SK-N-SH (cell line): ENCODE results near the gene PRUNE1. TPM values are rescaled to one million over a fixed set of nuclear protein-coding genes. Genes with fewer than 3 reads are reported as not detected.

Experiments
- CTCF ChIA-PET: fragments of 300-600, 350-600 bp; formaldehyde crosslinking; extraction: SDS; loops from one replicate; lab custom pipeline; 2021; lab: Yijun Ruan, JAX
- POLR2A ChIA-PET: fragments of 350-600 bp; sonication (Branson Sonifier 250); formaldehyde crosslinking; extraction: SDS; loops from one replicate; lab custom pipeline; 2020; ENCODE audit warnings: antibody characterized with exemption, inconsistent platforms; lab: Yijun Ruan, JAX
- DNase-seq: peaks from one replicate; pipeline ENCODE4 v3.0.0; 2012
- H2AFZ ChIP-seq: fragments of 200-600 bp; sonication (generic); 2 replicates; pipeline ENCODE4 v1.8.1; 2016; ENCODE audit warnings: antibody characterized with exemption, mild to moderate bottlenecking, low read depth
- H3F3A ChIP-seq: fragments of 200-600 bp; sonication (generic); replicated peaks from 2 replicates; pipeline ENCODE3; 2016; ENCODE audit warnings: antibody characterized with exemption, mild to moderate bottlenecking; ENCODE audit not compliant: insufficient read depth
- H3K27ac ChIP-seq, 2 experiments: fragments of 200-500 bp in 1 of 2; fragments of 200-600 bp in 1 of 2; sonication (Bioruptor generic) in 1 of 2; sonication (generic), shearing (Covaris generic) in 1 of 2; 2 replicates each; pipeline versions ENCODE4 v1.5.1 to v1.6.1; 2014 to 2016; ENCODE audit warnings: low read depth in 2 of 2, inconsistent platforms in 1 of 2, low read length in 1 of 2, mild to moderate bottlenecking in 1 of 2, mixed read lengths in 1 of 2
- H3K27me3 ChIP-seq: fragments of 200-600 bp; sonication (generic), shearing (Covaris generic); 2 replicates; pipeline ENCODE4 v1.6.1; 2016; ENCODE audit warnings: mixed run types; ENCODE audit not compliant: insufficient read depth
- H3K36me3 ChIP-seq, 2 experiments: fragments of 200-500 bp in 1 of 2; fragments of 200-600 bp in 1 of 2; sonication (Bioruptor generic) in 1 of 2; sonication (generic) in 1 of 2; replicated peaks in 1 of 2; 2 replicates each; pipeline versions ENCODE3 to v1.5.1; 2014 to 2016; ENCODE audit warnings: low read length in 1 of 2, mild to moderate bottlenecking in 1 of 2; ENCODE audit not compliant: insufficient read depth in 2 of 2, control insufficient read depth in 1 of 2
- H3K4me1 ChIP-seq, 2 experiments: fragments of 200-500 bp in 1 of 2; fragments of 200-600 bp in 1 of 2; sonication (Bioruptor generic) in 1 of 2; sonication (generic), shearing (Covaris generic) in 1 of 2; 2 replicates each; pipeline versions ENCODE4 v1.5.1 to v1.6.1; 2014 to 2016; ENCODE audit warnings: low read depth in 1 of 2, low read length in 1 of 2, mixed run types in 1 of 2; ENCODE audit not compliant: insufficient read depth in 2 of 2, control insufficient read depth in 1 of 2
- H3K4me2 ChIP-seq: fragments of 200-600 bp; sonication (generic), shearing (Covaris generic); 2 replicates; pipeline ENCODE4 v1.6.1; 2017; ENCODE audit warnings: mixed run types
- H3K4me3 ChIP-seq, 2 experiments: fragments of 200-500 bp in 1 of 2; fragments of 200-600 bp in 1 of 2; sonication (Bioruptor generic) in 1 of 2; sonication (generic), shearing (Covaris generic) in 1 of 2; 2 replicates each; pipeline versions ENCODE4 v1.5.1 to v1.8.1; 2014 to 2016; ENCODE audit warnings: low read depth in 2 of 2, inconsistent platforms in 1 of 2, low read length in 1 of 2, mild to moderate bottlenecking in 1 of 2, mixed read lengths in 1 of 2, moderate library complexity in 1 of 2
- H3K79me2 ChIP-seq: fragments of 200-600 bp; sonication (generic); 2 replicates; pipeline ENCODE4 v1.8.1; 2017; ENCODE audit warnings: mild to moderate bottlenecking; ENCODE audit not compliant: insufficient read depth
- H3K9ac ChIP-seq: fragments of 200-600 bp; sonication (generic); 2 replicates; pipeline ENCODE4 v1.6.1; 2017; ENCODE audit warnings: mixed run types
- H3K9me2 ChIP-seq: fragments of 200-600 bp; sonication (generic); 2 replicates; pipeline ENCODE4 v1.6.1; 2017; ENCODE audit warnings: mixed run types
- H3K9me3 ChIP-seq: fragments of 200-600 bp; sonication (generic); 2 replicates; pipeline ENCODE4 v1.6.1; 2017; ENCODE audit warnings: mixed run types, mild to moderate bottlenecking, moderate library complexity
- H4K20me1 ChIP-seq: fragments of 200-600 bp; sonication (generic); 2 replicates; pipeline ENCODE4 v1.6.1; 2017; ENCODE audit warnings: mild to moderate bottlenecking, mixed run types; ENCODE audit not compliant: insufficient read depth
- EP300 ChIP-seq, 2 experiments: IDR thresholded peaks; 2 replicates each; pipeline versions ENCODE4 v1.4.0 to v1.6.1; 2012; ENCODE audit warnings: borderline replicate concordance in 1 of 2, low read depth in 1 of 2, low read length in 1 of 2
- EZH2phosphoT487 ChIP-seq: fragments of 200-600 bp; sonication (generic); IDR thresholded peaks from 2 replicates; pipeline ENCODE4 v1.6.1; 2017; ENCODE audit warnings: low read depth, mixed run types, mild to moderate bottlenecking, antibody characterized with exemption, moderate library complexity, borderline replicate concordance
- FOXJ3 ChIP-seq: sonication (generic); formaldehyde crosslinking; IDR thresholded peaks from 2 replicates; pipeline ENCODE4 v1.5.1; 2020; ENCODE audit warnings: mild to moderate bottlenecking, missing genetic modification reagents
- FOXM1 ChIP-seq: IDR thresholded peaks from 2 replicates; pipeline ENCODE4 v1.4.0; 2012; ENCODE audit warnings: low read depth, mild to moderate bottlenecking
- GABPA ChIP-seq: IDR thresholded peaks from 2 replicates; pipeline ENCODE4 v1.4.0; 2012; ENCODE audit warnings: low read depth, mild to moderate bottlenecking
- JUND ChIP-seq: IDR thresholded peaks from 2 replicates; pipeline ENCODE4 v1.4.0; 2012
- MEF2A ChIP-seq: IDR thresholded peaks from 2 replicates; pipeline ENCODE4 v1.4.0; 2012; ENCODE audit warnings: low read depth, borderline replicate concordance
- NFIC ChIP-seq: IDR thresholded peaks from 2 replicates; pipeline ENCODE4 v1.4.0; 2012; ENCODE audit warnings: borderline replicate concordance
- NRF1 ChIP-seq: IDR thresholded peaks from 2 replicates; pipeline ENCODE4 v1.6.1; 2012; ENCODE audit warnings: low read depth, mild to moderate bottlenecking, low read length
- RFX5 ChIP-seq: IDR thresholded peaks from 2 replicates; pipeline ENCODE4 v1.6.1; 2012; ENCODE audit warnings: mild to moderate bottlenecking, improper control_type of control experiment, low read length
- SIN3A ChIP-seq: IDR thresholded peaks from 2 replicates; pipeline ENCODE4 v1.6.1; 2012; ENCODE audit warnings: low read depth, mild to moderate bottlenecking, low read length, moderate library complexity, borderline replicate concordance
- TEAD4 ChIP-seq: IDR thresholded peaks from 2 replicates; pipeline ENCODE4 v1.4.0; 2012; ENCODE audit warnings: mild to moderate bottlenecking, borderline replicate concordance; ENCODE audit not compliant: insufficient read depth
- YY1 ChIP-seq: IDR thresholded peaks from 2 replicates; pipeline ENCODE4 v1.4.0; 2012; ENCODE audit warnings: low read depth, mild to moderate bottlenecking
- WGBS: methylation state at CpG from one replicate; pipeline ENCODE4 v1.1.6; 2017; ENCODE audit warnings: low lambda C conversion rate; 5-methylcytosine and 5-hydroxymethylcytosine counted together
- polyA plus RNA-seq, 3 experiments: library from polyadenylated mRNA; depleted of rRNA; stranded (reverse); fragments of >200 nt; gene quantifications; 2 replicates each; pipeline ENCODE4 v1.2.3, GENCODE V29; 2012
- TF ChIP-seq, protein P1 (sequence below): IDR thresholded peaks from 2 replicates; pipeline ENCODE4 v1.4.0; 2012; ENCODE audit warnings: low read depth, borderline replicate concordance
- TF ChIP-seq, protein P2 (sequence below): IDR thresholded peaks from 2 replicates; pipeline ENCODE4 v1.4.0; 2012; ENCODE audit warnings: low read depth, borderline replicate concordance

The PRUNE1 gene
- polyA plus RNA-seq, 1 of the 3 experiments (the other 2 are of a cell fraction) = 7.3 TPM

DNA sequence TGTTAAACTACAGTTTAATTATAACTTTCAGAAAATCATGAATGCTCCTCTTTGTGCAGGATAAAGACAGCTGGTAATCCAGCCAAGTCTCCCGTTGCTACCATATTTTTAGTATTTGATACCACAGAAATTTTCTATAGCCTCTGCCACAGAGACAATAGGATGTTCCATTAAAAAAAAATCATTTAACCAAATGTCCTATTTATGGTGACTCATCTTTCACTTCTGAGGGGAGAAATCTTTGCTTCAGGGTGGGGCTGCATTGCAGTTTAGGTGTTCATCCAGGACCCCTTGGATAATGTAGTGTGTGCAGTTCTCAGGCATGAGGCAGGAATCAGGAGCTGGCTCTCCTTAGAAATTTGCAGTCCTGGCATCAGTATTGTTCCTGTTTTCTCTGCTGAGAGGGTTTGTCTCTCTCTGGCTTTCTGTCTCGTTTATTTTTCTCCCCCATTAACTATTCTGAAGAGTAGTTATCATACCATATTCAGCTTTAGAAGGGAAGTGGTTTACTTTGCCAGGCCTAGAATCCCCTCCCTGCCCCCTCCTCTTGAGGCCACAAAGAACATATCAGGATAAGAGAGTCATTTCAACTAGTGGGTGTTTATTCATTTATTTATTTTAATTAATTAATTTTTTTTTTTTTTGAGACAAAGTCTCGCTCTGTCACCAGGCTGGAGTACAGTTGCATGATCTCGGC lies 3.1 kb downstream of the PRUNE1 start:
- TF ChIP-seq EZH2phosphoT487 (no peak), SIN3A (no peak), GABPA (no peak), FOXJ3 (CRISPR knock-in tag) (no peak), RFX5 (no peak), JUND (no peak), MEF2A (no peak), NFIC (no peak)
- TF ChIP-seq, protein P1, sequence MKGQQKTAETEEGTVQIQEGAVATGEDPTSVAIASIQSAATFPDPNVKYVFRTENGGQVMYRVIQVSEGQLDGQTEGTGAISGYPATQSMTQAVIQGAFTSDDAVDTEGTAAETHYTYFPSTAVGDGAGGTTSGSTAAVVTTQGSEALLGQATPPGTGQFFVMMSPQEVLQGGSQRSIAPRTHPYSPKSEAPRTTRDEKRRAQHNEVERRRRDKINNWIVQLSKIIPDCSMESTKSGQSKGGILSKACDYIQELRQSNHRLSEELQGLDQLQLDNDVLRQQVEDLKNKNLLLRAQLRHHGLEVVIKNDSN = no peak
- H2AFZ ChIP-seq = no peak overlapping the region
- peaks cover 14% of the 10 kb centered on the region for H3F3A ChIP-seq
- CTCF ChIA-PET = interaction anchor here (0.6 to 2.7 kb wide), 5 partner anchors 13 to 1166 kb away, joined by 3 to 13 read pairs (median 3); partner anchors contain the start of gene C1orf56
- H3K36me3 ChIP-seq = peaks cover 0 to 3% of the 10 kb centered on the region in 2 experiments
- 91% methylated on average over 4 of the region's 4 CpGs for WGBS
- H3K9ac ChIP-seq = no peak overlapping the region
- H3K27me3 ChIP-seq = no peaks in the 10 kb centered on the region
- peak overlapping the region in 1 of 2 experiments; percentile 14; a peak in 1 of 4 replicates for H3K27ac ChIP-seq
- H3K4me1 ChIP-seq = peaks cover 6 to 17% of the 10 kb centered on the region in 2 experiments; a peak in 1 of 4 replicates
- no peak overlapping the region for H3K4me3 ChIP-seq
- H3K9me2 ChIP-seq = no peaks in the 10 kb centered on the region
- H3K4me2 ChIP-seq = no peak overlapping the region; the same call in 1 of the 2 replicates
- H3K9me3 ChIP-seq = no peaks in the 10 kb centered on the region
- POLR2A ChIA-PET = no interaction called here
- H4K20me1 ChIP-seq = no peaks in the 10 kb centered on the region
- no peak for DNase-seq
- H3K79me2 ChIP-seq = peaks cover 15% of the 10 kb centered on the region; the same call in 1 of the 2 replicates

DNA sequence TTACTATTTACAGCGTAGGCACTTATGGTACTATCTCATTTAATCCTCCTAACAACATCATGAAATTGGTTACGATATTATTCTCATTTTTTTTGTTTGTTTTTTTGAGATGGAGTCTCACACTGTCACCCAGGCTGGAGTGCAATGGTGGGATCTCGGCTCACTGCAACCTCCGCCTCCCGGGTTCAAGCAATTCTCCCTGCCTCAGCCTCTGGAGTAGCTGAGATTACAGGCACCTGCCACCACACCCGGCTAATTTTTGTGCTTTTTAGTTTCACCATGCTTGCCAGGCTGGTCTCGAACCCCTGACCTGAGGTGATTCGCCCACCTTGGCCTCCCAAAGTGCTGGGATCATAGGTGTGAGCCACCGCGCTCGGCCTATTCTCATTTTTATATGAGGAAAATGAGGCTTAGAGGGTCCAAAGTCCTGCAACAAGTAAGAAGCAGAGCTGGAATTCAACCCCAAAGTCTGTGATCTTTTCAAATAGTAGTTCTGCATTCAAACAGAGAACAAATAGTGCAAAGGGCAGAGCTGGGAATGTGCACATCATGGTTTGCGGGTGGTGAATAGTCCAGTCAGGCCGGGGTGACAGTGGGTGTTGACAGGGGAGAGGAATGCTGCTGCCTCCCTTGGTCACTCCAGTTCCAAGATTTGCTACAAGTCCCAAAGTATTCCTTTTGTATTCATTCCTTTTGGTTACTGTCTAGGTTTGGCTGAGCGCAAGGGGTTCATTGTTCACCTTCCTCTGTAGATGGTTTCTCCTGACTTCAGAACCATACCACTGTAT lies 4.6 kb downstream of the PRUNE1 start:
- TF ChIP-seq, protein P2, sequence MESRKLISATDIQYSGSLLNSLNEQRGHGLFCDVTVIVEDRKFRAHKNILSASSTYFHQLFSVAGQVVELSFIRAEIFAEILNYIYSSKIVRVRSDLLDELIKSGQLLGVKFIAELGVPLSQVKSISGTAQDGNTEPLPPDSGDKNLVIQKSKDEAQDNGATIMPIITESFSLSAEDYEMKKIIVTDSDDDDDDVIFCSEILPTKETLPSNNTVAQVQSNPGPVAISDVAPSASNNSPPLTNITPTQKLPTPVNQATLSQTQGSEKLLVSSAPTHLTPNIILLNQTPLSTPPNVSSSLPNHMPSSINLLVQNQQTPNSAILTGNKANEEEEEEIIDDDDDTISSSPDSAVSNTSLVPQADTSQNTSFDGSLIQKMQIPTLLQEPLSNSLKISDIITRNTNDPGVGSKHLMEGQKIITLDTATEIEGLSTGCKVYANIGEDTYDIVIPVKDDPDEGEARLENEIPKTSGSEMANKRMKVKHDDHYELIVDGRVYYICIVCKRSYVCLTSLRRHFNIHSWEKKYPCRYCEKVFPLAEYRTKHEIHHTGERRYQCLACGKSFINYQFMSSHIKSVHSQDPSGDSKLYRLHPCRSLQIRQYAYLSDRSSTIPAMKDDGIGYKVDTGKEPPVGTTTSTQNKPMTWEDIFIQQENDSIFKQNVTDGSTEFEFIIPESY = no peak
- TF ChIP-seq NFIC (no peak), NRF1 (no peak), TEAD4 (no peak), FOXM1 (no peak), EP300 (IDR thresholded peaks at IDR 0.05; ENCODE audit: borderline replicate concordance in 1 of 2, low read depth in 1 of 2, low read length in 1 of 2) (no peak), YY1 (no peak), SIN3A (no peak)
- peaks cover under 1% of the 10 kb centered on the region for H3F3A ChIP-seq
- ChIA-PET POLR2A (no interaction called here), CTCF (interaction anchor here (1.2 to 2.7 kb wide), 3 partner anchors 12 to 44 kb away, joined by 3 to 13 read pairs (median 7); no protein-coding TSS in a partner anchor)
- no peaks in the 10 kb centered on the region for H3K9me3 ChIP-seq
- peaks cover 15% of the 10 kb centered on the region; the same call in 1 of the 2 replicates for H3K79me2 ChIP-seq
- H3K36me3 ChIP-seq = peaks cover 3 to 6% of the 10 kb centered on the region in 2 experiments
- H3K27ac ChIP-seq = no peak overlapping the region
- H3K4me1 ChIP-seq = peaks cover 5 to 6% of the 10 kb centered on the region in 2 experiments; a peak in 1 of 4 replicates
- no peaks in the 10 kb centered on the region for H3K27me3 ChIP-seq
- no peaks in the 10 kb centered on the region for H3K9me2 ChIP-seq
- no peak overlapping the region for H3K9ac ChIP-seq
- H2AFZ ChIP-seq = no peak overlapping the region
- 93% methylated on average over 14 of the region's 14 CpGs for WGBS
- no peak overlapping the region for H3K4me3 ChIP-seq
- H3K4me2 ChIP-seq = no peak overlapping the region
- no peaks in the 10 kb centered on the region for H4K20me1 ChIP-seq
- no peak for DNase-seq
